Activated CD4-positive, alpha-beta T cell treated with anti-CD3 and anti-CD28 coated beads, Interleukin-2, amount 10 ng/mL, durations not matched to agents 7 days and 5 days (primary cell): ENCODE measurements around the gene KMT2D. TPM values are rescaled to one million over a fixed set of nuclear protein-coding genes. Genes with fewer than 3 reads are reported as not detected.
A peak's percentile ranks its signal among the peaks of the same experiment; 100 is the strongest.

Source experiments
- CTCF ChIA-PET: fragments of 350-600 bp; sonication (Branson Sonifier 250); formaldehyde crosslinking; loops from one replicate; lab custom pipeline; 2021; ENCODE audit warnings: antibody characterized with exemption; lab: Charles Lee
- POLR2A ChIA-PET: fragments of 350-600 bp; sonication (Branson Sonifier 250); formaldehyde crosslinking; loops from one replicate; lab custom pipeline; 2021; ENCODE audit warnings: antibody characterized with exemption; lab: Charles Lee
- DNase-seq: peaks from one replicate; pipeline ENCODE4 v3.0.0-alpha.2; 2020
- H3K27ac Mint-ChIP-seq: one replicate; pipeline ENCODE4 v1.8.0; 2021; ENCODE audit warnings: mild to moderate bottlenecking, moderate library complexity, mixed read lengths
- H3K27me3 Mint-ChIP-seq: one replicate; pipeline ENCODE4 v1.8.0; 2021; ENCODE audit warnings: mixed read lengths
- H3K36me3 Mint-ChIP-seq: one replicate; pipeline ENCODE4 v1.8.0; 2021; ENCODE audit warnings: low read depth, mixed read lengths
- H3K4me1 Mint-ChIP-seq: one replicate; pipeline ENCODE4 v1.8.0; 2021; ENCODE audit warnings: mixed read lengths
- H3K4me3 Mint-ChIP-seq: one replicate; pipeline ENCODE4 v1.8.0; 2021; ENCODE audit warnings: mild to moderate bottlenecking, moderate library complexity, mixed read lengths
- H3K9me3 Mint-ChIP-seq: one replicate; pipeline ENCODE4 v1.8.0; 2021; ENCODE audit warnings: mixed read lengths
- total RNA-seq, 2 experiments: library from RNA; stranded (reverse); gene quantifications; one replicate each; pipeline ENCODE4 v1.2.3, GENCODE V29; 2021

KMT2D gene
- total RNA-seq, 2 experiments from 2014 or later: 97.9 to 116 TPM

GRCh38 chr12:49094160-49094974, 33.8 kb upstream of the KMT2D start, which contains the start of gene DHH:
Gene DHH (minus strand): TSS chr12:49094801. CDS start chr12:49094512, 289 bp downstream.
- Mint-ChIP-seq H3K27me3 (peaks cover 59% of the 10 kb centered on the region), H3K4me1 (peaks cover 46% of the 10 kb centered on the region)

GRCh38 chr12:49093792-49094159, 33.2 kb upstream of the KMT2D start:
- no peak for DNase-seq
- H3K4me1 Mint-ChIP-seq: peaks cover 49% of the 10 kb centered on the region
- ChIA-PET CTCF (interaction anchor here (0.6 to 3.1 kb wide), 13 partner anchors 9 to 241 kb away, joined by 3 to 20 read pairs (median 5); partner anchors contain the start of gene RHEBL1), POLR2A (interaction anchor here (0.6 kb wide), 1 partner anchor 58 kb away, joined by 5 read pairs; no protein-coding TSS in a partner anchor)
- peaks cover 62% of the 10 kb centered on the region for H3K27me3 Mint-ChIP-seq
- H3K36me3 Mint-ChIP-seq: peaks cover 20% of the 10 kb centered on the region
- no peaks in the 10 kb centered on the region for H3K9me3 Mint-ChIP-seq
- H3K4me3 Mint-ChIP-seq: no peak overlapping the region
- no peak overlapping the region for H3K27ac Mint-ChIP-seq

More at GRCh38 chr12:49094160-49094974, 33.8 kb upstream of the KMT2D start, which contains the start of gene DHH:
- DNase-seq: no peak
- peaks cover 20% of the 10 kb centered on the region for H3K36me3 Mint-ChIP-seq
- ChIA-PET CTCF (interaction anchor here (0.6 to 6.1 kb wide), 17 partner anchors 10 to 244 kb away, joined by 3 to 26 read pairs (median 5); partner anchors contain the start of genes RHEBL1 and TUBA1B), POLR2A (interaction anchor here (0.6 kb wide), 1 partner anchor 59 kb away, joined by 5 read pairs; no protein-coding TSS in a partner anchor)
- no peak within 1 kb of the TSS for H3K4me3 Mint-ChIP-seq
- H3K27ac Mint-ChIP-seq: no peak within 1 kb of the TSS
- no peaks in the 10 kb centered on the region for H3K9me3 Mint-ChIP-seq

GRCh38 chr12:49092816-49093406, 32.3 kb upstream of the KMT2D start:
- ChIA-PET POLR2A (no interaction called here), CTCF (interaction anchor here (0.5 to 3.1 kb wide), 21 partner anchors 8 to 932 kb away, joined by 3 to 20 read pairs (median 6); partner anchors contain the start of genes DDN, LMBR1L, RACGAP1 and RHEBL1)
- Mint-ChIP-seq H3K9me3 (no peaks in the 10 kb centered on the region), H3K27me3 (peaks cover 67% of the 10 kb centered on the region), H3K4me1 (peaks cover 58% of the 10 kb centered on the region), H3K27ac (no peak overlapping the region), H3K4me3 (no peak overlapping the region), H3K36me3 (peaks cover 16% of the 10 kb centered on the region)
- no peak for DNase-seq

GRCh38 chr12:49092086-49092815, 31.7 kb upstream of the KMT2D start:
- no peak overlapping the region for H3K27ac Mint-ChIP-seq
- peaks cover 64% of the 10 kb centered on the region for H3K4me1 Mint-ChIP-seq
- H3K36me3 Mint-ChIP-seq: peaks cover 14% of the 10 kb centered on the region
- CTCF ChIA-PET: interaction anchor here (0.5 to 3.1 kb wide), 23 partner anchors 8 to 933 kb away, joined by 3 to 20 read pairs (median 4); partner anchors contain the start of genes DDN, LMBR1L, RACGAP1 and RHEBL1
- no peaks in the 10 kb centered on the region for H3K9me3 Mint-ChIP-seq
- peak overlapping the region; percentile 42 for H3K4me3 Mint-ChIP-seq
- DNase-seq: peak; percentile 56
- POLR2A ChIA-PET: no interaction called here
- peaks cover 67% of the 10 kb centered on the region for H3K27me3 Mint-ChIP-seq

GRCh38 chr12:49091836-49092085, 31.2 kb upstream of the KMT2D start:
- ChIA-PET CTCF (interaction anchor here (0.6 to 2.7 kb wide), 19 partner anchors 9 to 251 kb away, joined by 3 to 12 read pairs (median 4); partner anchors contain the start of genes DDN, LMBR1L, RHEBL1 and WNT1), POLR2A (no interaction called here)
- DNase-seq: no peak
- peaks cover 14% of the 10 kb centered on the region for H3K36me3 Mint-ChIP-seq
- H3K4me3 Mint-ChIP-seq: peak overlapping the region; percentile 7
- H3K4me1 Mint-ChIP-seq: peaks cover 69% of the 10 kb centered on the region
- no peak overlapping the region for H3K27ac Mint-ChIP-seq
- H3K27me3 Mint-ChIP-seq: peaks cover 67% of the 10 kb centered on the region
- no peaks in the 10 kb centered on the region for H3K9me3 Mint-ChIP-seq

- no peak for DNase-seq
- H3K27me3 Mint-ChIP-seq: peaks cover 67% of the 10 kb centered on the region
- H3K4me3 Mint-ChIP-seq: peak overlapping the region; percentile 61
- H3K27ac Mint-ChIP-seq: no peak overlapping the region
- peaks cover 72% of the 10 kb centered on the region for H3K4me1 Mint-ChIP-seq
- peaks cover 11% of the 10 kb centered on the region for H3K36me3 Mint-ChIP-seq
- POLR2A ChIA-PET: no interaction called here
- CTCF ChIA-PET: interaction anchor here (0.6 to 2.7 kb wide), 16 partner anchors 9 to 251 kb away, joined by 3 to 12 read pairs (median 4); partner anchors contain the start of genes DDN, LMBR1L and RHEBL1
- no peaks in the 10 kb centered on the region for H3K9me3 Mint-ChIP-seq
These were observed 30.7 kb upstream of the KMT2D start for GRCh38 chr12:49091056-49091835.

- no peaks in the 10 kb centered on the region for H3K9me3 Mint-ChIP-seq
- peaks cover 6% of the 10 kb centered on the region for H3K36me3 Mint-ChIP-seq
- peak overlapping the region; percentile 66 for H3K4me3 Mint-ChIP-seq
- H3K27ac Mint-ChIP-seq: peak overlapping the region; percentile 74
- H3K4me1 Mint-ChIP-seq: peaks cover 68% of the 10 kb centered on the region
- POLR2A ChIA-PET: interaction anchor here (0.6 kb wide), 1 partner anchor 145 kb away, joined by 3 read pairs; no protein-coding TSS in a partner anchor
- peak; percentile 33 for DNase-seq
- peaks cover 60% of the 10 kb centered on the region for H3K27me3 Mint-ChIP-seq
- CTCF ChIA-PET: interaction anchor here (1.6 to 4.5 kb wide), 9 partner anchors 10 to 145 kb away, joined by 4 to 34 read pairs (median 19); partner anchors contain the start of genes ARF3, LMBR1L, RHEBL1 and TUBA1B
These were observed 29.5 kb upstream of the KMT2D start for GRCh38 chr12:49089821-49090773.

GRCh38 chr12:49088932-49089330, 28.3 kb upstream of the KMT2D start:
- peaks cover 61% of the 10 kb centered on the region for H3K4me1 Mint-ChIP-seq
- H3K27ac Mint-ChIP-seq: no peak overlapping the region
- CTCF ChIA-PET: interaction anchor here (0.6 to 4.5 kb wide), 31 partner anchors 7 to 269 kb away, joined by 3 to 34 read pairs (median 5); partner anchors contain the start of genes ARF3, DDX23, LMBR1L and PRKAG1
- peaks cover 4% of the 10 kb centered on the region for H3K36me3 Mint-ChIP-seq
- no peak overlapping the region for H3K4me3 Mint-ChIP-seq
- H3K9me3 Mint-ChIP-seq: peaks cover 4% of the 10 kb centered on the region
- H3K27me3 Mint-ChIP-seq: peaks cover 50% of the 10 kb centered on the region
- POLR2A ChIA-PET: no interaction called here
- DNase-seq: no peak

- Mint-ChIP-seq H3K27ac (no peak overlapping the region), H3K4me1 (peaks cover 55% of the 10 kb centered on the region)
These were observed 27.7 kb upstream of the KMT2D start for GRCh38 chr12:49088150-49088931.

GRCh38 chr12:49086116-49086515, 25.5 kb upstream of the KMT2D start:
- DNase-seq: no peak
- POLR2A ChIA-PET: no interaction called here
- peaks cover 4% of the 10 kb centered on the region for H3K9me3 Mint-ChIP-seq
- H3K4me1 Mint-ChIP-seq: peaks cover 38% of the 10 kb centered on the region
- H3K27ac Mint-ChIP-seq: no peak overlapping the region
- H3K36me3 Mint-ChIP-seq: peaks cover 4% of the 10 kb centered on the region
- CTCF ChIA-PET: interaction anchor here (0.7 to 4.5 kb wide), 6 partner anchors 16 to 44 kb away, joined by 3 to 34 read pairs (median 10); partner anchors contain the start of genes KMT2D and RHEBL1
- no peak overlapping the region for H3K4me3 Mint-ChIP-seq
- peaks cover 22% of the 10 kb centered on the region for H3K27me3 Mint-ChIP-seq

More at GRCh38 chr12:49088150-49088931, 27.7 kb upstream of the KMT2D start:
- POLR2A ChIA-PET: no interaction called here
- Mint-ChIP-seq H3K9me3 (peaks cover 4% of the 10 kb centered on the region), H3K27me3 (peaks cover 44% of the 10 kb centered on the region), H3K4me3 (peak overlapping the region; percentile 4), H3K36me3 (peaks cover 4% of the 10 kb centered on the region)
- CTCF ChIA-PET: interaction anchor here (0.5 to 4.5 kb wide), 39 partner anchors 8 to 270 kb away, joined by 3 to 34 read pairs (median 5); partner anchors contain the start of genes ARF3, DDX23, LMBR1L and PRKAG1
- DNase-seq: peak; percentile 80
